ENCODE results near the gene LMCD1. TPM values are rescaled to one million over a fixed set of nuclear protein-coding genes. Genes with fewer than 3 reads are reported as not detected.

Gene LMCD1
- total and polyA plus RNA-seq, 2 of the 4 experiments (the other 2 are of a cell fraction), result 50.0 to 53.8 TPM

- ChIA-PET CTCF (no interaction called here), POLR2A (ENCODE audit: unreplicated experiment) (no interaction called here)
- Histone ChIP-seq H2BK15ac (ENCODE audit: low read depth, low read length) (no peak overlapping the region), H3K4me1 (ENCODE audit: control insufficient read depth, insufficient read depth, low read length) (peaks cover 7% of the 10 kb centered on the region), H2AFZ (replicated peaks; ENCODE audit: low read length, poor library complexity) (no peak overlapping the region), H2AK5ac (ENCODE audit: low read depth, low read length) (no peak overlapping the region), H2BK120ac (ENCODE audit: low read depth, low read length) (no peak overlapping the region), H3K27ac (ENCODE audit: insufficient read depth, low read length) (no peak overlapping the region), H3K79me1 (ENCODE audit: low read depth in 1 of 2, low read length in 2 of 2) (no peaks in the 10 kb centered on the region), H3K27me3 (ENCODE audit: control insufficient read depth, insufficient read depth, low read length) (no peaks in the 10 kb centered on the region), H3K4me2 (ENCODE audit: low read depth, low read length) (no peak overlapping the region), H4K20me1 (ENCODE audit: insufficient read depth, low read length) (no peaks in the 10 kb centered on the region; the same call in 1 of the 2 replicates), H4K5ac (ENCODE audit: low read depth, low read length) (no peak overlapping the region), H2BK5ac (ENCODE audit: low read depth, low read length, poor library complexity, severe bottlenecking) (no peak overlapping the region), H3K14ac (replicated peaks; ENCODE audit: low read depth, low read length) (no peak overlapping the region), H3K36me3 (ENCODE audit: control insufficient read depth, insufficient read depth, low read length) (no peaks in the 10 kb centered on the region), H2BK20ac (ENCODE audit: low read depth, low read length) (no peak overlapping the region), H4K8ac (ENCODE audit: low read depth in 2 of 2, low read length in 2 of 2) (no peak overlapping the region), H3K4ac (ENCODE audit: low read depth, low read length) (no peak overlapping the region), H3K9me3 (ENCODE audit: control insufficient read depth, insufficient read depth, low read length) (no peaks in the 10 kb centered on the region), H3K23ac (ENCODE audit: low read depth, low read length) (no peak overlapping the region), H4K91ac (ENCODE audit: insufficient read depth, low read depth, low read length) (no peak overlapping the region; the same call in 1 of the 2 replicates), H3K9ac (ENCODE audit: low read depth, low read length) (no peak overlapping the region), H2AK9ac (replicated peaks; ENCODE audit: low read depth, low read length, poor library complexity) (no peak overlapping the region), H3K18ac (ENCODE audit: low read depth, low read length) (no peak overlapping the region), H3K9me1 (ENCODE audit: insufficient read depth, low read length) (no peaks in the 10 kb centered on the region; the same call in 1 of the 2 replicates), H3K56ac (ENCODE audit: extremely low read depth, insufficient read depth, low read length) (no peak overlapping the region), H3K4me3 (ENCODE audit: insufficient read depth, low read depth, low read length) (no peak overlapping the region)
- 83% methylated on average over 1 of the region's 10 CpGs; no CpG with 5 or more reads in 1 of the 2 experiments for WGBS, 2 experiments (ENCODE audit: extremely low coverage in 2 of 2, insufficient read length in 1 of 2)
- no TSS peak for BruUV-seq (replicated peaks)
- DNase-seq, result no peak
- intact Hi-C loops (cut with micrococcal nuclease), result no loop called here
- in situ Hi-C loops (cut with MboI; ENCODE audit: low sequenced_read_pairs), result no loop called here
- TF ChIP-seq MAFK (IDR thresholded peaks at IDR 0.05; ENCODE audit: low read depth, low read length), result no peak
- no peak for TF ChIP-seq CHD1 (IDR thresholded peaks at IDR 0.05; ENCODE audit: low read depth, low read length)
- no peak for TF ChIP-seq SMC3 (IDR thresholded peaks at IDR 0.05; ENCODE audit: low read depth, low read length)
- TF ChIP-seq NFE2L2 (IDR thresholded peaks at IDR 0.05; ENCODE audit: low read depth, low read length), result no peak
- dilution Hi-C loops (cut with HindIII; ENCODE audit: low sequenced_read_pairs, unreplicated experiment), result no loop called here
- no peak for ATAC-seq (ENCODE audit: low read depth)
Observed at GRCh38 chr3:8608791-8609467, 107.3 kb downstream of the LMCD1 start.

Measured in IMR-90 (cell line).